OCI-LY1 (cell line): ENCODE data around the gene FLRT1.

Source experiments
- H2AFZ ChIP-seq: fragments of 200-600 bp; sonication (generic), shearing (Covaris generic); 2 replicates; pipeline ENCODE4 v1.6.0; 2014; ENCODE audit warnings: antibody characterized with exemption, mild to moderate bottlenecking, low read length
- H3F3A ChIP-seq: fragments of 200-600 bp; sonication (generic), shearing (Covaris generic); 2 replicates; pipeline ENCODE4 v1.6.0; 2014; ENCODE audit warnings: mild to moderate bottlenecking, antibody characterized with exemption, low read length, moderate library complexity; ENCODE audit not compliant: insufficient read depth
- H3K27ac ChIP-seq: fragments of 200-600 bp; sonication (generic); 2 replicates; pipeline ENCODE4 v1.5.1; 2014; ENCODE audit warnings: low read length, mixed run types, mild to moderate bottlenecking, low read depth; ENCODE audit not compliant: poor library complexity, severe bottlenecking
- H3K27me3 ChIP-seq: fragments of 200-600 bp; sonication (generic); 2 replicates; pipeline ENCODE4 v1.6.0; 2014; ENCODE audit warnings: antibody characterized with exemption, mild to moderate bottlenecking, low read length, moderate library complexity; ENCODE audit not compliant: insufficient read depth
- H3K36me3 ChIP-seq: fragments of 200-600 bp; sonication (generic); 2 replicates; pipeline ENCODE4 v1.6.1; 2014; ENCODE audit warnings: mild to moderate bottlenecking, antibody characterized with exemption, low read length, moderate library complexity, mixed read lengths; ENCODE audit not compliant: insufficient read depth
- H3K4me1 ChIP-seq: fragments of 200-600 bp; sonication (generic); 2 replicates; pipeline ENCODE4 v1.5.1; 2014; ENCODE audit warnings: mild to moderate bottlenecking, low read length, moderate library complexity; ENCODE audit not compliant: insufficient read depth, severe bottlenecking
- H3K4me2 ChIP-seq: fragments of 200-600 bp; sonication (generic), shearing (Covaris generic); 2 replicates; pipeline ENCODE4 v1.6.1; 2014; ENCODE audit warnings: low read length
- H3K4me3 ChIP-seq: fragments of 200-600 bp; sonication (generic); 2 replicates; pipeline ENCODE4 v1.5.1; 2014; ENCODE audit warnings: low read length, low read depth, mild to moderate bottlenecking, mixed read lengths; ENCODE audit not compliant: poor library complexity, severe bottlenecking
- H3K79me2 ChIP-seq: fragments of 200-600 bp; shearing (Covaris generic); 2 replicates; pipeline ENCODE4 v1.6.1; 2016; ENCODE audit warnings: mixed run types, low read length, mixed read lengths; ENCODE audit not compliant: insufficient read depth
- H3K9ac ChIP-seq: fragments of 200-600 bp; sonication (generic), shearing (Covaris generic); 2 replicates; pipeline ENCODE4 v1.6.1; 2014; ENCODE audit warnings: mild to moderate bottlenecking, low read length, mixed read lengths
- H3K9me2 ChIP-seq: fragments of 200-600 bp; sonication (generic), shearing (Covaris generic); 2 replicates; pipeline ENCODE4 v1.6.1; 2014; ENCODE audit warnings: low read depth, mild to moderate bottlenecking, low read length, mixed read lengths
- H3K9me3 ChIP-seq: fragments of 200-600 bp; shearing (Covaris generic); 2 replicates; pipeline ENCODE4 v1.6.1; 2014; ENCODE audit warnings: low read length, mixed read lengths
- H4K20me1 ChIP-seq: fragments of 200-600 bp; sonication (generic), shearing (Covaris generic); 2 replicates; pipeline ENCODE4 v1.6.0; 2016; ENCODE audit warnings: mild to moderate bottlenecking, low read length; ENCODE audit not compliant: insufficient read depth
- EZH2 ChIP-seq: fragments of 200-600 bp; sonication (generic), shearing (Covaris generic); IDR thresholded peaks from 2 replicates; pipeline ENCODE4 v1.8.0; 2017; ENCODE audit warnings: borderline replicate concordance, mixed run types, mild to moderate bottlenecking, antibody characterized with exemption, low read length, moderate library complexity, mixed read lengths
- TF ChIP-seq, protein P1 (sequence below): fragments of 200-600 bp; sonication (generic), shearing (Covaris generic); IDR thresholded peaks from 2 replicates; pipeline ENCODE4 v1.5.1; 2017; ENCODE audit warnings: mild to moderate bottlenecking, antibody characterized with exemption, low read length, moderate library complexity, mixed read lengths

FLRT1 gene, protein sequence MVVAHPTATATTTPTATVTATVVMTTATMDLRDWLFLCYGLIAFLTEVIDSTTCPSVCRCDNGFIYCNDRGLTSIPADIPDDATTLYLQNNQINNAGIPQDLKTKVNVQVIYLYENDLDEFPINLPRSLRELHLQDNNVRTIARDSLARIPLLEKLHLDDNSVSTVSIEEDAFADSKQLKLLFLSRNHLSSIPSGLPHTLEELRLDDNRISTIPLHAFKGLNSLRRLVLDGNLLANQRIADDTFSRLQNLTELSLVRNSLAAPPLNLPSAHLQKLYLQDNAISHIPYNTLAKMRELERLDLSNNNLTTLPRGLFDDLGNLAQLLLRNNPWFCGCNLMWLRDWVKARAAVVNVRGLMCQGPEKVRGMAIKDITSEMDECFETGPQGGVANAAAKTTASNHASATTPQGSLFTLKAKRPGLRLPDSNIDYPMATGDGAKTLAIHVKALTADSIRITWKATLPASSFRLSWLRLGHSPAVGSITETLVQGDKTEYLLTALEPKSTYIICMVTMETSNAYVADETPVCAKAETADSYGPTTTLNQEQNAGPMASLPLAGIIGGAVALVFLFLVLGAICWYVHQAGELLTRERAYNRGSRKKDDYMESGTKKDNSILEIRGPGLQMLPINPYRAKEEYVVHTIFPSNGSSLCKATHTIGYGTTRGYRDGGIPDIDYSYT

DNA sequence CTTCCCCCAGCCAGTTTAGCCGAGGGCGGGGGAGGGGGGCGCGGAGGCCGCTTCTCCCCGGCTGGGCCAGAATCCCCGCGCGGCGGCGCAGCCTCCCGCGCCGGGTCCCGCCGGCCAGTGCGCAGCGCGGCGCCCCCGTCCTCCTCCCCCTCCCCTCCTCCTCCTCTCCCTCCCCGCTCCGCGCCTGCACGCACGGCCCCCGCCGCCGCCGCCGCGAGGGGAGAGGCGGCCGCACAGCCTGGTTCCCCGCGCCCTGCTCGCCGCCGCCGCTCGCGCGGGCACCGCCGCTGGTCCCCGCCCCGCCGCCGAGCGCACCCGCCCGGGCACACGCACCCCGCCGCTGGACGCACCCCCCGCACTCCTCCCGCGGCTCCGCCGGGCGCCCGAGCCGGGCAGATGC, at the start of gene FLRT1:
Gene FLRT1, plus strand, starts transcription at position 356 of the 400 bp plus-strand sequence. CDS start 80,337 bp downstream, outside the sequence.
- Histone ChIP-seq H3K27me3 (peaks cover 5% of the 10 kb centered on the region; the same call in 1 of the 2 replicates), H3K9me2 (no peaks in the 10 kb centered on the region), H3F3A (no peaks in the 10 kb centered on the region), H3K36me3 (no peaks in the 10 kb centered on the region), H3K4me3 (no peak within 1 kb of the TSS), H3K9ac (no peak within 1 kb of the TSS), H3K27ac (no peak within 1 kb of the TSS), H3K4me2 (no peak within 1 kb of the TSS), H3K79me2 (no peaks in the 10 kb centered on the region), H3K9me3 (no peaks in the 10 kb centered on the region), H4K20me1 (no peaks in the 10 kb centered on the region), H2AFZ (no peak within 1 kb of the TSS), H3K4me1 (no peaks in the 10 kb centered on the region)
- TF ChIP-seq, protein P1, sequence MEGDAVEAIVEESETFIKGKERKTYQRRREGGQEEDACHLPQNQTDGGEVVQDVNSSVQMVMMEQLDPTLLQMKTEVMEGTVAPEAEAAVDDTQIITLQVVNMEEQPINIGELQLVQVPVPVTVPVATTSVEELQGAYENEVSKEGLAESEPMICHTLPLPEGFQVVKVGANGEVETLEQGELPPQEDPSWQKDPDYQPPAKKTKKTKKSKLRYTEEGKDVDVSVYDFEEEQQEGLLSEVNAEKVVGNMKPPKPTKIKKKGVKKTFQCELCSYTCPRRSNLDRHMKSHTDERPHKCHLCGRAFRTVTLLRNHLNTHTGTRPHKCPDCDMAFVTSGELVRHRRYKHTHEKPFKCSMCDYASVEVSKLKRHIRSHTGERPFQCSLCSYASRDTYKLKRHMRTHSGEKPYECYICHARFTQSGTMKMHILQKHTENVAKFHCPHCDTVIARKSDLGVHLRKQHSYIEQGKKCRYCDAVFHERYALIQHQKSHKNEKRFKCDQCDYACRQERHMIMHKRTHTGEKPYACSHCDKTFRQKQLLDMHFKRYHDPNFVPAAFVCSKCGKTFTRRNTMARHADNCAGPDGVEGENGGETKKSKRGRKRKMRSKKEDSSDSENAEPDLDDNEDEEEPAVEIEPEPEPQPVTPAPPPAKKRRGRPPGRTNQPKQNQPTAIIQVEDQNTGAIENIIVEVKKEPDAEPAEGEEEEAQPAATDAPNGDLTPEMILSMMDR: no peak
- TF ChIP-seq EZH2: no peak

DNA sequence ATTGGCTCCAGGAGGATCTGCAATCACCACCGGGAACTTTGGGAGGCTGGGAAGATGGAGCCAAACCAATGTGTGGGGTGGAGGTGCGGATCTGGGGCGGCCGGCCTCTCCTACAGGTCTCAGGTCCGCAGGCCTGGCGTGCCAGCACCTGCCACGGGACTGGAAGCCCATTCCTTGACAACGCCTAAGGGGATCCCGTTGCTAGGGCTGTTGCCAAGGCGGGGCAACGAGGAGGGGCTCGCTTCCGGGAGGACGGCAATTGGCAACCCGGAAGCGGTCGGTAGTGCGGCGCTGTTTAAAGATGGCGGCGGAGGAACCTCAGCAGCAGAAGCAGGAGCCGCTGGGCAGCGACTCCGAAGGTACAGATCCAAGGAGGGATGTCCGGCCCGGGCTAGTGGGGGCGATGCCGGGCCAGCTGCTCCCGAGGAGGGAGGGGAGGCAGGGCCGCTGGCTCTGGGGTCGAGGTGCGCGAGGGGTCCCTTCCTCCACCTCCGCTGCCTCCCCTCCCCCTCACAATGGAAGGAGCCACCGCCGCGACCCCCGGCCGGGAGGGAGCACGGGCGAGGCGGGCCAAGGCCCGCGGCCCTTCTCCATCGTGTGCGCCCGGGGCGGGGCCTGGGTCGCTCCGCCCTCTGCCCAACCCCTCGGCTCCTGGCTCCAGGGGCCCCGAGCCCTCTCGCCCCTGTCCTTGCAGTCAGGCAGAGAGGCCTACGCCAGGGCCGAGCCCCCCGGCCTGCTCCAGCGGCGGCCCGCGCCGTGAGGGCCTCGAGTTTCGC, 49.4 kb upstream of the FLRT1 start, which contains the start of gene OTUB1:
Gene OTUB1, plus strand, starts transcription at position 283 of the 776 bp plus-strand sequence. Its CDS starts 19 bp downstream, at position 302.
- peak within 1 kb of the TSS; percentile 93 for H3K4me2 ChIP-seq
- H3K4me1 ChIP-seq: peaks cover 37% of the 10 kb centered on the region
- no peaks in the 10 kb centered on the region for H4K20me1 ChIP-seq
- peak within 1 kb of the TSS; percentile 97 for H3K4me3 ChIP-seq
- H3K36me3 ChIP-seq: peaks cover 28% of the 10 kb centered on the region
- peak within 1 kb of the TSS; percentile 5; the same call in 1 of the 2 replicates for H2AFZ ChIP-seq
- H3K9me2 ChIP-seq: no peaks in the 10 kb centered on the region
- 0 out of 2 replicates have a peak, but pooled peaks cover 10% of the 10 kb centered on the region for H3K79me2 ChIP-seq
- H3K9ac ChIP-seq: peak within 1 kb of the TSS; percentile 98
- no peaks in the 10 kb centered on the region for H3K9me3 ChIP-seq
- H3F3A ChIP-seq: no peaks in the 10 kb centered on the region
- no peaks in the 10 kb centered on the region for H3K27me3 ChIP-seq
- H3K27ac ChIP-seq: peak within 1 kb of the TSS; percentile 61
- TF ChIP-seq EZH2: no peak
- TF ChIP-seq, protein P1: no peak

DNA sequence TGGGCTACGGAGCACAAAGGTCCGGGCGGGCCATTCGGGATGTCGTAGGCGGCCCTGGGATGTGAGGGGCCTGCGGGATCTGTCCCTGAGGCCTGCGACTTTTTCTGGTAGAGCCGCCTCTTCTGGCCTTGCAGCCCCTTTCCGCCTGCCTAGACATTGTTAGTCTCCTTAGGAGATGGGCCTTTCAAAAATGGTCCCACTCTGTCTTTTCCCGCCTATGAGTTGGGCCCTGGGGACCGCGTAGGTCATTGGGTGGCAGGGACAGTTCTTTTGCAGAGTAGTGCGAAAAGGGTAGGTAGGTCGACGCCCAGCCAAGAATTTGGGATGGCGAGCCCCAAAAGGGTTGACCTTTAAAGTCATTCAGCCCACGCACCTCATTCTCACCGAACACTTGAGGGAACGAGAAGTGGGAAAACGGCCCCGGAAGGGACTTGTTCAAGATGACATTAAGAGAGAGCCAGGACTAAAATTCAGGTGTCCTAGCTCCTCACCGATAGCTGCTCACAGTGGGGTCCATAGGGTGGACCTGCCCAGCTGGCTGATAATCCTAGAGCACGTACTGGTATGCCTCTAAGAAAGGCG, 48.7 kb upstream of the FLRT1 start:
- Histone ChIP-seq H3K27ac (no peak overlapping the region), H3K36me3 (peaks cover 35% of the 10 kb centered on the region), H3K9ac (peak overlapping the region; percentile 98), H3K79me2 (0 out of 2 replicates have a peak, but pooled peaks cover 10% of the 10 kb centered on the region), H4K20me1 (no peaks in the 10 kb centered on the region), H3K9me3 (no peaks in the 10 kb centered on the region), H3K4me1 (peaks cover 31% of the 10 kb centered on the region), H3K4me3 (peak overlapping the region; percentile 97), H3F3A (no peaks in the 10 kb centered on the region), H3K4me2 (peak overlapping the region; percentile 93), H2AFZ (no peak overlapping the region), H3K27me3 (no peaks in the 10 kb centered on the region), H3K9me2 (no peaks in the 10 kb centered on the region)
- no peak for TF ChIP-seq EZH2
- TF ChIP-seq, protein P1: no peak
